HEK293 (cell line): ENCODE measurements around the gene EIF1AD.

Experiments
- CTCF ChIA-PET: fragments of 350-600 bp; formaldehyde crosslinking; extraction: SDS; loops from one replicate; lab custom pipeline; 2021; ENCODE audit warnings: antibody characterized with exemption; lab: Yijun Ruan, JAX
- POLR2A ChIA-PET: fragments of 300-600 bp; formaldehyde crosslinking; extraction: SDS; loops from one replicate; lab custom pipeline; 2020; ENCODE audit warnings: antibody characterized with exemption, inconsistent platforms; lab: Yijun Ruan, JAX
- H3K27ac ChIP-seq: fragments of 200-500 bp; sonication (Bioruptor generic); 2 replicates; pipeline ENCODE4 v1.5.1; 2014; ENCODE audit warnings: low read depth, low read length, control low read depth, inconsistent platforms; ENCODE audit errors: extremely low read depth
- H3K36me3 ChIP-seq, 2 experiments: fragments of 200-500 bp in 1 of 2; sonication (Bioruptor generic) in 1 of 2; 1 replicate in 1 of 2; 2 replicates in 1 of 2; pipeline ENCODE4 v1.5.1; 2014 to 2017; ENCODE audit warnings: inconsistent platforms in 2 of 2, low read length in 2 of 2; ENCODE audit not compliant: control insufficient read depth in 2 of 2, insufficient read depth in 1 of 2
- H3K4me1 ChIP-seq: fragments of 200-500 bp; sonication (Bioruptor generic); 2 replicates; pipeline ENCODE4 v1.5.1; 2014; ENCODE audit warnings: mild to moderate bottlenecking, low read length, inconsistent platforms; ENCODE audit not compliant: control insufficient read depth, insufficient read depth
- H3K4me3 ChIP-seq: 2 replicates; pipeline ENCODE4 v1.5.1; 2011; ENCODE audit warnings: low read depth, mild to moderate bottlenecking, control low read depth, low read length, moderate library complexity
- H3K9me3 ChIP-seq: fragments of 200-500 bp; sonication (Bioruptor generic); 2 replicates; pipeline ENCODE4 v1.5.1; 2014; ENCODE audit warnings: low read depth, low read length, inconsistent platforms; ENCODE audit not compliant: control insufficient read depth, insufficient read depth
- GFI1B ChIP-seq: fragments of 450-650 bp; formaldehyde crosslinking; IDR thresholded peaks from 2 replicates; pipeline ENCODE4 v1.5.1; 2016; ENCODE audit warnings: missing biosample characterization, missing genetic modification characterization
- HOXC10 ChIP-seq: sonication (generic); formaldehyde crosslinking; IDR thresholded peaks from 2 replicates; pipeline ENCODE4 v1.8.1; 2023; ENCODE audit warnings: mild to moderate bottlenecking, missing genetic modification reagents
- PRDM10 ChIP-seq: fragments of 450-650 bp; formaldehyde crosslinking; IDR thresholded peaks from 2 replicates; pipeline ENCODE4 v1.5.1; 2016; ENCODE audit warnings: missing biosample characterization, missing genetic modification characterization
- ZBTB21 ChIP-seq: fragments of 450-650 bp; formaldehyde crosslinking; IDR thresholded peaks from 2 replicates; pipeline ENCODE4 v1.5.1; 2017; ENCODE audit warnings: missing biosample characterization, missing genetic modification characterization
- ZBTB26 ChIP-seq: fragments of 450-650 bp; formaldehyde crosslinking; optimal IDR thresholded peaks from 2 replicates; pipeline ENCODE3; 2016; ENCODE audit warnings: missing biosample characterization, mild to moderate bottlenecking, missing genetic modification characterization
- ZBTB8A ChIP-seq: fragments of 450-650 bp; formaldehyde crosslinking; IDR thresholded peaks from 2 replicates; pipeline ENCODE4 v1.5.1; 2016; ENCODE audit warnings: missing biosample characterization, missing genetic modification characterization
- ZEB2 ChIP-seq: fragments of 450-650 bp; formaldehyde crosslinking; IDR thresholded peaks from 2 replicates; pipeline ENCODE4 v1.5.1; 2016; ENCODE audit warnings: missing biosample characterization, missing genetic modification characterization
- ZFHX2 ChIP-seq: fragments of 450-650 bp; formaldehyde crosslinking; conservative IDR thresholded peaks from 2 replicates; pipeline ENCODE4 v1.5.1; 2016; ENCODE audit warnings: missing biosample characterization, missing genetic modification characterization
- ZNF335 ChIP-seq: fragments of 450-650 bp; formaldehyde crosslinking; conservative IDR thresholded peaks from 2 replicates; pipeline ENCODE4 v1.5.1; 2016; ENCODE audit warnings: missing biosample characterization, missing genetic modification characterization
- ZNF341 ChIP-seq: fragments of 450-650 bp; formaldehyde crosslinking; IDR thresholded peaks from 2 replicates; pipeline ENCODE4; 2016; ENCODE audit warnings: low read depth, missing biosample characterization, missing genetic modification characterization
- ZNF354C ChIP-seq: fragments of 450-650 bp; formaldehyde crosslinking; IDR thresholded peaks from 2 replicates; pipeline ENCODE4 v1.5.1; 2016; ENCODE audit warnings: missing biosample characterization, missing genetic modification characterization, low read depth, borderline replicate concordance
- ZNF654 ChIP-seq: fragments of 450-650 bp; formaldehyde crosslinking; IDR thresholded peaks from 2 replicates; pipeline ENCODE4 v1.5.1; 2016; ENCODE audit warnings: low read depth, missing biosample characterization, missing genetic modification characterization
- ZSCAN30 ChIP-seq: fragments of 450-650 bp; IDR thresholded peaks from 2 replicates; pipeline ENCODE4 v1.5.1; 2018; ENCODE audit warnings: missing biosample characterization, mild to moderate bottlenecking, missing genetic modification characterization, moderate library complexity
- TF ChIP-seq, protein P1 (sequence below): fragments of 450-650 bp; formaldehyde crosslinking; IDR thresholded peaks from 2 replicates; pipeline ENCODE4 v1.5.1; 2017; ENCODE audit warnings: missing biosample characterization, missing genetic modification characterization
- TF ChIP-seq, protein P2 (sequence below): fragments of 450-650 bp; formaldehyde crosslinking; IDR thresholded peaks from 2 replicates; pipeline ENCODE4 v1.5.1; 2016; ENCODE audit warnings: missing biosample characterization, missing genetic modification characterization
- TF ChIP-seq, protein P3 (sequence below): fragments of 450-650 bp; formaldehyde crosslinking; IDR thresholded peaks from 2 replicates; pipeline ENCODE4 v1.5.1; 2016; ENCODE audit warnings: missing biosample characterization, missing genetic modification characterization

The EIF1AD gene

DNA sequence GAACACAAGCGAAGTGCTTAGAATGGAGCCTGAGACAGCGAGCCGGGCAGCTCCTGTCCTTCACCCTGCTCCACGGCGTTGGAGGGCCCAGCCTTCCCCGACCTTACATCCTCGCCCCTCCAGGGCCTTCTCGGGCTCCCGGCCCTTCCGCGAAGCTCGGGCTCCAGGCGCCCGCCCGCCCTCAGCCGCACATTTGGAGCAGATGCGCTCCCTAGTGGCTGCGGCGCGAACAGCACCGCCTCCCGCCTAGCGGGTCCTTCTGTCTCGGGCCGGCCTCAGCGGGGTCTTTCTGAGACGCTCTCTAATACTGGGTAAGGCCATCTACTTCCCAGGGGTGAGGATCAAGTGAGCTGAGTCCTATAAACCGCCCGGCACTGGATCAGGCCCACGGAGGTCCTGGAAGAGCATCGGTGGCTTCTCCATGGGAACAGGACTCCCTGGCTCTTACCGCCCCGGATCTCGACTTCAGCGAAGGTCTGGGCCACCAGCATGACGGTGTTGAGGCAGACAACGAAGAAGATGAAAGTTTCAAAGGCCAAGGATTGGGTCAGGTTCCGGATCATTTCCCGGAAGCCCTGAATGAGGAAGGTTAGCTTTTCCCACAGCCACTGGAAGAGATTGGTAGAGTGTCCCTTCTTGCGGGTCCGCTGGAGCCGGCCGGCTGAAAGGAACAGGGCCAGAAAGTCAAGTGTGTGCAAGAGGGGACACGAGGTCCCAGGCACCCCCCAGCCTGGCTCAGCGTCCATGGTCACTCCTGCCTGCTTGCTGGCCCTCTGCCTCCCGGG lies 20.6 kb upstream of the EIF1AD start:
- H3K9me3 ChIP-seq = no peaks in the 10 kb centered on the region
- TF ChIP-seq ZNF341 (tag by site-specific recombination) = peak; percentile 40; the same call in 1 of the 2 replicates
- peak; percentile 25 for TF ChIP-seq ZBTB26 (tag by site-specific recombination)
- TF ChIP-seq, protein P1, sequence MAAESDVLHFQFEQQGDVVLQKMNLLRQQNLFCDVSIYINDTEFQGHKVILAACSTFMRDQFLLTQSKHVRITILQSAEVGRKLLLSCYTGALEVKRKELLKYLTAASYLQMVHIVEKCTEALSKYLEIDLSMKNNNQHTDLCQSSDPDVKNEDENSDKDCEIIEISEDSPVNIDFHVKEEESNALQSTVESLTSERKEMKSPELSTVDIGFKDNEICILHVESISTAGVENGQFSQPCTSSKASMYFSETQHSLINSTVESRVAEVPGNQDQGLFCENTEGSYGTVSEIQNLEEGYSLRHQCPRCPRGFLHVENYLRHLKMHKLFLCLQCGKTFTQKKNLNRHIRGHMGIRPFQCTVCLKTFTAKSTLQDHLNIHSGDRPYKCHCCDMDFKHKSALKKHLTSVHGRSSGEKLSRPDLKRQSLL = 0 out of 2 replicates have a peak, but pooled peaks have one; percentile 40
- no peak for TF ChIP-seq ZNF354C
- TF ChIP-seq ZNF654 (tag by site-specific recombination) = peak; percentile 47
- TF ChIP-seq PRDM10 = 0 out of 2 replicates have a peak, but pooled peaks have one; percentile 14
- TF ChIP-seq ZNF335 (tag by site-specific recombination) = peak; percentile 62
- peak; percentile 81; the same call in 1 of the 2 replicates for TF ChIP-seq ZSCAN30 (tag by site-specific recombination)
- TF ChIP-seq, protein P2, sequence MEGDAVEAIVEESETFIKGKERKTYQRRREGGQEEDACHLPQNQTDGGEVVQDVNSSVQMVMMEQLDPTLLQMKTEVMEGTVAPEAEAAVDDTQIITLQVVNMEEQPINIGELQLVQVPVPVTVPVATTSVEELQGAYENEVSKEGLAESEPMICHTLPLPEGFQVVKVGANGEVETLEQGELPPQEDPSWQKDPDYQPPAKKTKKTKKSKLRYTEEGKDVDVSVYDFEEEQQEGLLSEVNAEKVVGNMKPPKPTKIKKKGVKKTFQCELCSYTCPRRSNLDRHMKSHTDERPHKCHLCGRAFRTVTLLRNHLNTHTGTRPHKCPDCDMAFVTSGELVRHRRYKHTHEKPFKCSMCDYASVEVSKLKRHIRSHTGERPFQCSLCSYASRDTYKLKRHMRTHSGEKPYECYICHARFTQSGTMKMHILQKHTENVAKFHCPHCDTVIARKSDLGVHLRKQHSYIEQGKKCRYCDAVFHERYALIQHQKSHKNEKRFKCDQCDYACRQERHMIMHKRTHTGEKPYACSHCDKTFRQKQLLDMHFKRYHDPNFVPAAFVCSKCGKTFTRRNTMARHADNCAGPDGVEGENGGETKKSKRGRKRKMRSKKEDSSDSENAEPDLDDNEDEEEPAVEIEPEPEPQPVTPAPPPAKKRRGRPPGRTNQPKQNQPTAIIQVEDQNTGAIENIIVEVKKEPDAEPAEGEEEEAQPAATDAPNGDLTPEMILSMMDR (tag by site-specific recombination) = peak; percentile 74
- TF ChIP-seq ZBTB8A (tag by site-specific recombination) = peak; percentile 94
- TF ChIP-seq HOXC10 = no peak
- POLR2A ChIA-PET = interaction anchor here (0.5 to 1.1 kb wide), 5 partner anchors 9 to 200 kb away, joined by 4 to 6 read pairs (median 4); partner anchors contain the start of gene SF3B2
- CTCF ChIA-PET = interaction anchor here (0.5 to 3.7 kb wide), 41 partner anchors 9 to 379 kb away, joined by 3 to 49 read pairs (median 5); partner anchors contain the start of genes BANF1, CST6, EIF1AD and FIBP
- H3K4me1 ChIP-seq = no peaks in the 10 kb centered on the region
- no peak overlapping the region for H3K4me3 ChIP-seq
- no peak overlapping the region for H3K27ac ChIP-seq
- no peaks in the 10 kb centered on the region for H3K36me3 ChIP-seq

- POLR2A ChIA-PET = no interaction called here
- Histone ChIP-seq H3K36me3 (no peaks in the 10 kb centered on the region), H3K27ac (no peak overlapping the region), H3K4me1 (no peaks in the 10 kb centered on the region), H3K4me3 (no peak overlapping the region), H3K9me3 (no peaks in the 10 kb centered on the region)
- CTCF ChIA-PET = interaction anchor here (0.6 kb wide), 1 partner anchor 20 kb away, joined by 4 read pairs; no protein-coding TSS in a partner anchor
- TF ChIP-seq ZEB2 (tag by site-specific recombination) (no peak), GFI1B (tag by site-specific recombination) (no peak), ZBTB21 (tag by site-specific recombination) (no peak), PRDM10 (peak; percentile 67), ZFHX2 (tag by site-specific recombination) (peak; percentile 68)
- TF ChIP-seq, protein P3, sequence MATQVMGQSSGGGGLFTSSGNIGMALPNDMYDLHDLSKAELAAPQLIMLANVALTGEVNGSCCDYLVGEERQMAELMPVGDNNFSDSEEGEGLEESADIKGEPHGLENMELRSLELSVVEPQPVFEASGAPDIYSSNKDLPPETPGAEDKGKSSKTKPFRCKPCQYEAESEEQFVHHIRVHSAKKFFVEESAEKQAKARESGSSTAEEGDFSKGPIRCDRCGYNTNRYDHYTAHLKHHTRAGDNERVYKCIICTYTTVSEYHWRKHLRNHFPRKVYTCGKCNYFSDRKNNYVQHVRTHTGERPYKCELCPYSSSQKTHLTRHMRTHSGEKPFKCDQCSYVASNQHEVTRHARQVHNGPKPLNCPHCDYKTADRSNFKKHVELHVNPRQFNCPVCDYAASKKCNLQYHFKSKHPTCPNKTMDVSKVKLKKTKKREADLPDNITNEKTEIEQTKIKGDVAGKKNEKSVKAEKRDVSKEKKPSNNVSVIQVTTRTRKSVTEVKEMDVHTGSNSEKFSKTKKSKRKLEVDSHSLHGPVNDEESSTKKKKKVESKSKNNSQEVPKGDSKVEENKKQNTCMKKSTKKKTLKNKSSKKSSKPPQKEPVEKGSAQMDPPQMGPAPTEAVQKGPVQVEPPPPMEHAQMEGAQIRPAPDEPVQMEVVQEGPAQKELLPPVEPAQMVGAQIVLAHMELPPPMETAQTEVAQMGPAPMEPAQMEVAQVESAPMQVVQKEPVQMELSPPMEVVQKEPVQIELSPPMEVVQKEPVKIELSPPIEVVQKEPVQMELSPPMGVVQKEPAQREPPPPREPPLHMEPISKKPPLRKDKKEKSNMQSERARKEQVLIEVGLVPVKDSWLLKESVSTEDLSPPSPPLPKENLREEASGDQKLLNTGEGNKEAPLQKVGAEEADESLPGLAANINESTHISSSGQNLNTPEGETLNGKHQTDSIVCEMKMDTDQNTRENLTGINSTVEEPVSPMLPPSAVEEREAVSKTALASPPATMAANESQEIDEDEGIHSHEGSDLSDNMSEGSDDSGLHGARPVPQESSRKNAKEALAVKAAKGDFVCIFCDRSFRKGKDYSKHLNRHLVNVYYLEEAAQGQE (tag by site-specific recombination) = no peak
Measured at GRCh38 chr11:66020618-66021357, 18.8 kb upstream of the EIF1AD start.
